Measurements from ENCODE around the gene STYXL1. TPM values are rescaled to one million over a fixed set of nuclear protein-coding genes. Genes with fewer than 3 reads are reported as not detected.

Gene STYXL1
- total and polyA plus RNA-seq, 2 experiments from 2014 or later = 28.0 to 39.2 TPM

- no peaks in the 10 kb centered on the region for H3K27me3 ChIP-seq (ENCODE audit: insufficient read depth)
- H3K27me3 Mint-ChIP-seq (ENCODE audit: insufficient read depth, low read depth, poor library complexity) = peaks cover 11% of the 10 kb centered on the region
- ATAC-seq (no peak), DNase-seq (ENCODE audit: low spot score) (no peak)
- no peak overlapping the region for H2AFZ ChIP-seq
- no peak overlapping the region for H3K4me3 ChIP-seq
- H3K4me1 ChIP-seq (ENCODE audit: insufficient read depth) = no peaks in the 10 kb centered on the region
- peaks cover 47% of the 10 kb centered on the region for H3K36me3 ChIP-seq (ENCODE audit: insufficient read depth)
- H3K4me1 Mint-ChIP-seq = no peaks in the 10 kb centered on the region
- no peaks in the 10 kb centered on the region; the same call in 1 of the 2 replicates for H3K79me2 ChIP-seq (replicated peaks; ENCODE audit: insufficient read depth)
- no peaks in the 10 kb centered on the region for H3K9me2 ChIP-seq (ENCODE audit: insufficient read depth)
- peaks cover 96% of the 10 kb centered on the region for H3K36me3 Mint-ChIP-seq (ENCODE audit: low read depth)
- H3K9me3 Mint-ChIP-seq = no peaks in the 10 kb centered on the region
- no peak overlapping the region for H3K27ac ChIP-seq (ENCODE audit: low read depth)
- TF ChIP-seq ZNF462 (CRISPR knock-in tag; IDR thresholded peaks at IDR 0.05) (no peak), ZNF331 (CRISPR knock-in tag; IDR thresholded peaks at IDR 0.05; ENCODE audit: low read depth) (no peak), ZNF114 (CRISPR knock-in tag; IDR thresholded peaks at IDR 0.05) (no peak), CTCF (conservative IDR thresholded peaks at IDR 0.05; ENCODE audit: low read depth in 2 of 2) (no peak), JUNB (IDR thresholded peaks at IDR 0.05; ENCODE audit: unreplicated experiment) (no peak), STAT1 (IDR thresholded peaks at IDR 0.05; ENCODE audit: unreplicated experiment) (no peak), POLR2AphosphoS5 (IDR thresholded peaks at IDR 0.05; ENCODE audit: low read depth) (no peak), NANOG (IDR thresholded peaks at IDR 0.05; ENCODE audit: borderline replicate concordance) (no peak), CREB1 (CRISPR knock-in tag; IDR thresholded peaks at IDR 0.05; ENCODE audit: low read depth) (no peak), EZH2 (IDR thresholded peaks at IDR 0.05; ENCODE audit: low read depth, unreplicated experiment) (no peak)
- TF ChIP-seq, protein P1, sequence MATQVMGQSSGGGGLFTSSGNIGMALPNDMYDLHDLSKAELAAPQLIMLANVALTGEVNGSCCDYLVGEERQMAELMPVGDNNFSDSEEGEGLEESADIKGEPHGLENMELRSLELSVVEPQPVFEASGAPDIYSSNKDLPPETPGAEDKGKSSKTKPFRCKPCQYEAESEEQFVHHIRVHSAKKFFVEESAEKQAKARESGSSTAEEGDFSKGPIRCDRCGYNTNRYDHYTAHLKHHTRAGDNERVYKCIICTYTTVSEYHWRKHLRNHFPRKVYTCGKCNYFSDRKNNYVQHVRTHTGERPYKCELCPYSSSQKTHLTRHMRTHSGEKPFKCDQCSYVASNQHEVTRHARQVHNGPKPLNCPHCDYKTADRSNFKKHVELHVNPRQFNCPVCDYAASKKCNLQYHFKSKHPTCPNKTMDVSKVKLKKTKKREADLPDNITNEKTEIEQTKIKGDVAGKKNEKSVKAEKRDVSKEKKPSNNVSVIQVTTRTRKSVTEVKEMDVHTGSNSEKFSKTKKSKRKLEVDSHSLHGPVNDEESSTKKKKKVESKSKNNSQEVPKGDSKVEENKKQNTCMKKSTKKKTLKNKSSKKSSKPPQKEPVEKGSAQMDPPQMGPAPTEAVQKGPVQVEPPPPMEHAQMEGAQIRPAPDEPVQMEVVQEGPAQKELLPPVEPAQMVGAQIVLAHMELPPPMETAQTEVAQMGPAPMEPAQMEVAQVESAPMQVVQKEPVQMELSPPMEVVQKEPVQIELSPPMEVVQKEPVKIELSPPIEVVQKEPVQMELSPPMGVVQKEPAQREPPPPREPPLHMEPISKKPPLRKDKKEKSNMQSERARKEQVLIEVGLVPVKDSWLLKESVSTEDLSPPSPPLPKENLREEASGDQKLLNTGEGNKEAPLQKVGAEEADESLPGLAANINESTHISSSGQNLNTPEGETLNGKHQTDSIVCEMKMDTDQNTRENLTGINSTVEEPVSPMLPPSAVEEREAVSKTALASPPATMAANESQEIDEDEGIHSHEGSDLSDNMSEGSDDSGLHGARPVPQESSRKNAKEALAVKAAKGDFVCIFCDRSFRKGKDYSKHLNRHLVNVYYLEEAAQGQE (IDR thresholded peaks at IDR 0.05; ENCODE audit: unreplicated experiment) = no peak
- no peak overlapping the region for H3K4me3 Mint-ChIP-seq
- peaks cover 5% of the 10 kb centered on the region; the same call in 1 of the 2 replicates for H4K20me1 ChIP-seq (replicated peaks; ENCODE audit: insufficient read depth)
- H3K27ac Mint-ChIP-seq = no peak overlapping the region
- H3K4me2 ChIP-seq = no peak overlapping the region
- H3F3A ChIP-seq (replicated peaks; ENCODE audit: low read depth) = no peaks in the 10 kb centered on the region
Measured at GRCh38 chr7:76062254-76062653, 14.5 kb upstream of the STYXL1 start.

All from GM23338 (cell line).